Ovary (tissue), 9 donors: ENCODE data around the gene SLC45A3. TPM values are rescaled to one million over a fixed set of nuclear protein-coding genes. Genes with fewer than 3 reads are reported as not detected.

Experiments
- DNase-seq, 5 donors: peaks; one replicate each; pipeline ENCODE4 v3.0.0-alpha.2; 2019 to 2020
- H3K27ac ChIP-seq, 2 donors: fragments of 200-600 bp; one replicate each; pipeline versions ENCODE4 v1.5.1 to v1.8.0; 2019 to 2022
- H3K27me3 ChIP-seq: fragments of 200-600 bp; one replicate; pipeline ENCODE4 v1.8.0; 2022
- H3K36me3 ChIP-seq: fragments of 200-600 bp; sonication (generic); one replicate; pipeline ENCODE4 v1.5.1; 2019
- H3K4me1 ChIP-seq: one replicate; pipeline ENCODE4 v1.8.1; 2013; ENCODE audit warnings: mild to moderate bottlenecking, moderate library complexity; ENCODE audit not compliant: insufficient read depth
- H3K4me3 ChIP-seq: fragments of 200-600 bp; sonication (generic); one replicate; pipeline ENCODE4 v1.5.1; 2017
- H3K9me3 ChIP-seq, 2 donors: fragments of 200-600 bp in 1 of 2; sonication (generic) in 1 of 2; one replicate each; pipeline versions ENCODE4 v1.5.1 to v1.8.1; 2013 to 2019; ENCODE audit warnings: mild to moderate bottlenecking in 1 of 2, moderate library complexity in 1 of 2
- CTCF ChIP-seq, 3 donors: fragments of 450-650 bp in 2 of 3; fragments of 200-600 bp in 1 of 3; IDR thresholded peaks; one replicate each; pipeline versions ENCODE4 v1.5.1 to v1.8.0; 2016 to 2022; ENCODE audit warnings: antibody characterized with exemption in 3 of 3, mild to moderate bottlenecking in 1 of 3
- EP300 ChIP-seq: sonication (generic); formaldehyde crosslinking; IDR thresholded peaks from one replicate; pipeline ENCODE4 v1.6.1; 2017; ENCODE audit warnings: antibody characterized with exemption
- POLR2A ChIP-seq: fragments of 450-650 bp; IDR thresholded peaks from one replicate; pipeline ENCODE4 v1.6.1; 2017; ENCODE audit warnings: antibody characterized with exemption, mild to moderate bottlenecking, moderate library complexity
- WGBS, 3 donors: extraction: QIAGEN DNeasy Blood & Tissue Kit in 1 of 3; methylation state at CpG; one replicate each; pipeline versions ENCODE4 v1.1.5 to v1.1.7; 2013 to 2017; 5-methylcytosine and 5-hydroxymethylcytosine counted together
- intact Hi-C, 4 donors: fragments of 100-400 bp; cut with DNase I; formaldehyde crosslinking; loops; one replicate each; pipeline versions ENCODE4 v1.11.0 to v1.15.1; 2022 to 2023
- polyA plus RNA-seq, 2 donors: library from polyadenylated mRNA; stranded (reverse); fragments of 200-250 nt in 1 of 2; fragments of 350-450 nt in 1 of 2; fragmentation: Illumina TruSeq in 1 of 2; extraction: RNeasy Lipid Tissue Mini Kit (QIAGEN cat#74804) in 1 of 2; gene quantifications; one replicate each; pipeline ENCODE4 v1.2.3, GENCODE V29; 2013 to 2014
- total RNA-seq, 7 donors: library from RNA; depleted of rRNA in 2 of 7; stranded (reverse); fragments of >200 nt in 2 of 7; fragmentation: NEBNext Ultra II Directional in 3 of 7; extraction: Animal tissue kit (Norgen Biotek cat#: 25700) in 3 of 7; gene quantifications; one replicate each; pipeline versions ENCODE4 v1.1.0 to v1.2.4, GENCODE V29; 2016 to 2023
- donor health status: DM: no; HTN: no; CAD: no; lungs with moderate emphysema.
- donor health status: DM: no; HTN: no; CAD: no.
- donor health status: Bipolar disorder and iron deficiency.
- donor health status: DM: yes; HTN: yes; CAD: no.
- donor health status: DM: no; HTN: no; CAD: no.
- donor health status: DM: yes; HTN: yes; CAD: no.

SLC45A3 gene
- total and polyA plus RNA-seq, 9 donors: 1.5 to 9.5 (median 5.1) TPM

- Histone ChIP-seq H3K9me3 (no peaks in the 10 kb centered on the region), H3K36me3 (no peaks in the 10 kb centered on the region), H3K4me1 (peaks cover 2% of the 10 kb centered on the region), H3K4me3 (no peak overlapping the region), H3K27me3 (no peaks in the 10 kb centered on the region), H3K27ac (no peak overlapping the region)
- 65 to 71% (median 67%) methylated on average over 5 of the region's 5 CpGs for WGBS, 3 donors
- no peak for TF ChIP-seq POLR2A
- TF ChIP-seq CTCF (IDR thresholded peaks at IDR 0.05): no peak
- no peak for TF ChIP-seq EP300
- intact Hi-C loops: loop anchor here in 2 of 4 donors (10.0 kb wide), 2 partner anchors 46 to 306 kb away; no protein-coding TSS in a partner anchor
- no peak for DNase-seq
Measured at GRCh38 chr1:205668951-205669340, 11.4 kb downstream of the SLC45A3 start.

DNA sequence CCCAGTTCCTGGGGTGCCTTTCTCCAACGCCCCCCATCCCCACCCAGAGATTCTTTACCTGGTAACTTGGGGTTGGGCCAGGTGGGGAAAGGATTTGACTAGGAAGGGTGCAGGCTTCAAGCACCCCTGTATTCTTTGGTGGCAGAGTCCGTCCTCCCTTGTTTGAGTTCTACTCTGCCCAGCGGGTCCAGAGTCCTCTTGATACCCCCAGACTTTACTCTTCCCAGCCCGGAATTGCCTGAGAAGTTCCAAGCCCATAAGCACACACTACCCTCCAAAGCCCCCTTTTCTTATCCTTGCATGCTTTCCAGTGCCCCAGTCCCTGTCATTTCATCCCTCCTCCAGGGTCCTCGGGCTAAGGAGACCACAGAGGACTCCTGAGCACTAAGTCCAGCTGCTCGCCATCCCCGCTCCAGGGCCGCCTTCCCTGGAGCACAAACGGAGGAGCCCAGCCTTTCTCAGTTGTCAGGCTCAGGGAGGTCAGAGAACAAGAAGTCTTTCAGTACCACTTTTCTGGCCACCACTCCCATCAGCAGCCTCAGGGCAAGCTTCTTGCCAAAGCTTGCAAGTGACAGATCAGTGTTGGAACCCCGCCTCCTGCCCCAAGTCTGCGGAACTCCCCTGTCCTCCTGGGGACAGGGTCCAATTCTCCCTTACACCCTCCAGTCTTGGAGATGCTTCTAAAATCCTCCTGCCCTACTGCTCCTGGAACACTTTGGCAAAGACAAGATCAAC lies 12.2 kb downstream of the SLC45A3 start:
- Histone ChIP-seq H3K4me3 (no peak overlapping the region), H3K27ac (no peak overlapping the region), H3K27me3 (no peaks in the 10 kb centered on the region), H3K9me3 (no peaks in the 10 kb centered on the region), H3K36me3 (no peaks in the 10 kb centered on the region), H3K4me1 (peaks cover 2% of the 10 kb centered on the region)
- no peak for DNase-seq
- intact Hi-C loops: loop anchor here in 2 of 4 donors (10.0 kb wide), 2 partner anchors 47 to 307 kb away; no protein-coding TSS in a partner anchor
- no peak for TF ChIP-seq POLR2A
- TF ChIP-seq CTCF (IDR thresholded peaks at IDR 0.05): no peak
- TF ChIP-seq EP300: no peak
- WGBS, 3 donors: 88 to 90% (median 90%) methylated on average over 11 of the region's 11 CpGs

- H3K27me3 ChIP-seq: no peaks in the 10 kb centered on the region
- peaks cover 2% of the 10 kb centered on the region for H3K4me1 ChIP-seq
- WGBS, 3 donors: 87 to 96% (median 87%) methylated on average over 6 of the region's 6 CpGs
- H3K4me3 ChIP-seq: no peak overlapping the region
- intact Hi-C loops: loop anchor here in 2 of 4 donors (10.0 kb wide), 2 partner anchors 48 to 308 kb away; no protein-coding TSS in a partner anchor
- no peak overlapping the region for H3K27ac ChIP-seq
- no peak for DNase-seq
- TF ChIP-seq CTCF (IDR thresholded peaks at IDR 0.05): no peak
- no peaks in the 10 kb centered on the region for H3K9me3 ChIP-seq
- H3K36me3 ChIP-seq: no peaks in the 10 kb centered on the region
Measured at GRCh38 chr1:205666372-205667166, 13.7 kb downstream of the SLC45A3 start.

GRCh38 chr1:205665201-205666045 lies 14.9 kb downstream of the SLC45A3 start:
- Histone ChIP-seq H3K4me3 (no peak overlapping the region), H3K27ac (no peak overlapping the region), H3K9me3 (no peaks in the 10 kb centered on the region), H3K4me1 (peaks cover 2% of the 10 kb centered on the region), H3K27me3 (no peaks in the 10 kb centered on the region), H3K36me3 (no peaks in the 10 kb centered on the region)
- intact Hi-C loops: loop anchor here in 2 of 4 donors (10.0 kb wide), 2 partner anchors 49 to 309 kb away; no protein-coding TSS in a partner anchor
- 59 to 81% (median 68%) methylated on average over 8 to 9 of the region's 9 CpGs for WGBS, 3 donors
- no peak for TF ChIP-seq CTCF (IDR thresholded peaks at IDR 0.05)
- no peak for TF ChIP-seq EP300
- TF ChIP-seq POLR2A: no peak
- DNase-seq: no peak
